Fibroblast of pulmonary artery (primary cell): ENCODE results near the gene DENND2C.

Experiments used
- DNase-seq: peaks from one replicate; pipeline ENCODE4 v3.0.0-alpha.2; 2010; ENCODE audit warnings: low read depth
- H3K4me3 ChIP-seq: replicated peaks from 2 replicates; pipeline ENCODE4 v1.5.1; 2011; ENCODE audit warnings: low read depth, mild to moderate bottlenecking, control low read depth, low read length, moderate library complexity
- TF ChIP-seq, protein P1 (sequence below): IDR thresholded peaks from 2 replicates; pipeline ENCODE4 v1.5.1; 2011; ENCODE audit warnings: mild to moderate bottlenecking, control low read depth, low read length, inconsistent platforms; ENCODE audit errors: missing control alignments

Gene DENND2C

DNA sequence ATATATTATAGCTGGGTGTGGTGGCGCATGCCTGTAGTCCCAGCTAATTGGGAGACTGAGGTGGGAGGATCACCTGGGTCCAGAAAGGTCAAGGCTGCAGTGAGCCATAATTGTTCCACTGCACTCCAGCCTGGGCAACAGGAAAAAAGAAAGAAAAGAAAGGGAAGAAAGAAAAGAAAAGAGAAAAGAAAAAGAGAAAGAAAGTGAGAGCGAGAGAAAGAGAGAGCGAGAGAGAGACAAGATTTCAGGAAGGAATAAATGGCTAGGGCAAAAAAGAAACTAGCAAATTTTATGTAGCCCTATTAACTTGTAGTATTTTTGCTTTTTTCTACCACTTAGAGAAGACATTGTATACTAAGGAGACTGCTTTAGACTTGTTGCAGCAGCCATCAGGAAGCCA, 40.5 kb upstream of the DENND2C start:
- no peak overlapping the region for H3K4me3 ChIP-seq
- TF ChIP-seq, protein P1, sequence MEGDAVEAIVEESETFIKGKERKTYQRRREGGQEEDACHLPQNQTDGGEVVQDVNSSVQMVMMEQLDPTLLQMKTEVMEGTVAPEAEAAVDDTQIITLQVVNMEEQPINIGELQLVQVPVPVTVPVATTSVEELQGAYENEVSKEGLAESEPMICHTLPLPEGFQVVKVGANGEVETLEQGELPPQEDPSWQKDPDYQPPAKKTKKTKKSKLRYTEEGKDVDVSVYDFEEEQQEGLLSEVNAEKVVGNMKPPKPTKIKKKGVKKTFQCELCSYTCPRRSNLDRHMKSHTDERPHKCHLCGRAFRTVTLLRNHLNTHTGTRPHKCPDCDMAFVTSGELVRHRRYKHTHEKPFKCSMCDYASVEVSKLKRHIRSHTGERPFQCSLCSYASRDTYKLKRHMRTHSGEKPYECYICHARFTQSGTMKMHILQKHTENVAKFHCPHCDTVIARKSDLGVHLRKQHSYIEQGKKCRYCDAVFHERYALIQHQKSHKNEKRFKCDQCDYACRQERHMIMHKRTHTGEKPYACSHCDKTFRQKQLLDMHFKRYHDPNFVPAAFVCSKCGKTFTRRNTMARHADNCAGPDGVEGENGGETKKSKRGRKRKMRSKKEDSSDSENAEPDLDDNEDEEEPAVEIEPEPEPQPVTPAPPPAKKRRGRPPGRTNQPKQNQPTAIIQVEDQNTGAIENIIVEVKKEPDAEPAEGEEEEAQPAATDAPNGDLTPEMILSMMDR, result no peak
- no peak for DNase-seq

DNA sequence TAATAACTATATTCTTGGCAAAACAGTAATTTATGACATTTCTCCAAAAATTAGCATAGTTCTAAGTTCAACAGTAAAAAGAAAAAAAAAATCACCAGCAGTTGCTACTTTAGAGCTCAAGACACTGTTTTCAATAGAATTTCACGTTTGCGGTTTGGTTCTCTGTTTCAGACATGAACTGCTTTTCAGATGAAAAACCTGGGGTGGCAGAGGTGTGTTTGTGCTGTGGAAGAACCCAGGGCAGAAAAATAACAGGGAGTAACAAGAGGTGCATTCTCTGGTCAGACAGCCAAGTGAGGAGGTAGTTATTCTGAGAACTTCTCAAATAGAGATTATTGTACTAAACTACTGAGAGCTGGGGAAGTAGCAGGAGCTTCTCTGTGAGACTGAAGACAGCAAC, 37.8 kb upstream of the DENND2C start:
- no peak for DNase-seq
- H3K4me3 ChIP-seq, result no peak overlapping the region
- TF ChIP-seq, protein P1, result no peak

DNA sequence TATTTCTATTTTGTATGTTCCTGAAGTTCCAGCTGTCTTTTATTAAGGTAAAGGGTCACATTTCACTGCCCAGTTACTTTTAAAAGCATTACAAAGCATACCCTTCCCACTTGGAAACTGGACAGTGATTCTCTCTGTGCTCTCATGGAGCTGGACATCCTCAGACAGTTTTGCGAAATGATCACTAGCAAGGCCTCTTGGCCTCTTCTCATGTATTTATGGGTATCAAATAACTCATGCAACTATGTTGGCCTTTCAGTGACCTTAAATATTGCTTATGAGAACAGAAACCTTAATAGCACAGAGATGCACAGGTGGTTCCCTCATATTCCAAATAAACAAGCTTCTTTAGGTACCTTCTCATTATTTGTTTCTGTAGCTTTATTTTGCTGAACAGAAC, 33.4 kb upstream of the DENND2C start:
- H3K4me3 ChIP-seq, result no peak overlapping the region
- DNase-seq, result no peak
- TF ChIP-seq, protein P1, result no peak

DNA sequence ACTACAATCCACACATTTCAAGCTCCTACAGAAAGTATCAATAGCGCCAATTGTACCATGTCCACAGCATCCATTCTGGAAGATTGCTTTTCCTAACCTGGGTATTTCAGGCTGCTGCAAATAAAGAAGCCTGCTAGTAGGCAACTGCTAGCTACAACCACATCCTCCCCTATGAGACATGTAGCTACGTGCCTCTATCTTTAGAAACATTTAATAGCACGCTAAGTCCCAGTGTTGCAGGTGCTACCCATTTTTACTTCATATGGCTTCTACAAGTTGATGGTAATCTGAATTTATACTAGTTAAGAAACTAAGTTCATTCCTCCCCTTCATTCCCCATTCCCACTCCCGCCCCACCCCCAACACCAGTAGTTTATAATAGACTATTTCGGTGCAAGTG, 32.9 kb upstream of the DENND2C start:
- no peak overlapping the region for H3K4me3 ChIP-seq
- TF ChIP-seq, protein P1, result no peak
- no peak for DNase-seq

DNA sequence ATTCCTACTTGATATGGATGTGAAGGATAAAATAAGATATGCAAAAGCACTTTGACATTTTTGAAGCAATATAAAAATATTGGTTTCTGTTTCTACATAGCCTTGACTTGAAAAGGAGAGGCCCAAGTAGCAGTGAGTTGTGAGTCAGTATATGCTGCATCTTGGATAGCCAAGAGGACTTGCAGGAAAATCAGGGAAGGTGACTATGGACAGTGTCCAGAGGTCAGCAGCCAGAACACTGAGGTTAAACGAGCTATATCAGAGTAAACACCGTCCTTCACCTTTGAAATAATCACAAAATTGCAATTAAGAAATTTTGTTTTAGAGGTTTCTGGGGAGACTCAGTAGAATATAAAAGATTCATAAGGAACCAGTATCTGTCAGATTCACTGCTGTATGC, 32.1 kb upstream of the DENND2C start:
- TF ChIP-seq, protein P1, result no peak
- DNase-seq, result no peak
- H3K4me3 ChIP-seq, result no peak overlapping the region

DNA sequence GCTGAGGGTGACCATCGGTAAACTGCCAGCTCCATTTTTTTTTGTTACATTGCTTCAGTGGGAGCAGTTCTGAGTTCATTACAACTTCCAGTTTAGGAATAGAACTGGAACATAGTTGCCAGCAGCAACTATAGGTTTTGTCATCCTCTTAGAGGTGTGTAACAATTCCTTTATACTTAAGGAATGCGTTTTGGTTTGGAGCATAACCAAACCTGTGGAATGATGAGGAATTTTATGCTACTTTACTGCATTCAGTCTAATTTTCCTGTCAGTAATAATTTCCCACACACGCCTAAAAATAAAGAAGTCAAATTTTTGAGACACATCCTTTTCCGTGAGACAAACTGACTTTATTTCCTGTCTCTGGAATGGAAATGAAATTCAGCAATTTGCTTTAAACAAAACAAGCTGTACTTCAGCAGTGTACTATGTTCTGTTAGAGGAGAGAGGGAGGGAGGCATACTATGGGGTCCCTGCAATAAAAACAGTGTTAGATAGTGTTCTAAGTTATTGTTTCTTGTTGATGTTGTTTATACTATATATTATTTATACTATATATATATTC, 30.3 kb upstream of the DENND2C start:
- DNase-seq, result no peak
- TF ChIP-seq, protein P1, result no peak
- H3K4me3 ChIP-seq, result no peak overlapping the region

DNA sequence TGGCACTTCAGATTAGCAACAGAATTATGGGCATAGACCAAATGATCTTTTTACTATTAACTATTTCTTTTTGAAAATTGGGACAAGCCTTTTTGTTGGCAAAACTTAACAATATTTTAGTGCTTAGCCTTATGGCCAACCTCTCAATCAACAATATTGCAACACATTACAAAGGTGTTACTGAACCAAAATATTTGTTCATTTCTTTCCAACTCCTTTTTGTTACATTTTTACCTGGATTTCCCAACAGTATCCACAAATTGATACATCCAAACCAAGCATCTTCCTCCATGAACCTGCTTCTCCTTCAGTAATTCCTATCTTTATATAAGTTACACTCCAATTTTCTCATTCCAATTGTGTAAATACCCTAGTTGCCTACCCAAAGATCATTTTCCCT, 27.0 kb upstream of the DENND2C start:
- no peak for DNase-seq

More for the DNA sequence above, 27.0 kb upstream of the DENND2C start:
- TF ChIP-seq, protein P1, result no peak
- no peak overlapping the region for H3K4me3 ChIP-seq
